SK-N-SH (cell line): ENCODE results near the gene VMAC. TPM values are rescaled to one million over a fixed set of nuclear protein-coding genes. Genes with fewer than 3 reads are reported as not detected.

Source experiments
- CTCF ChIA-PET: fragments of 300-600, 350-600 bp; formaldehyde crosslinking; extraction: SDS; loops from one replicate; lab custom pipeline; 2021; lab: Yijun Ruan, JAX
- POLR2A ChIA-PET: fragments of 350-600 bp; sonication (Branson Sonifier 250); formaldehyde crosslinking; extraction: SDS; loops from one replicate; lab custom pipeline; 2020; ENCODE audit warnings: antibody characterized with exemption, inconsistent platforms; lab: Yijun Ruan, JAX
- DNase-seq: peaks from one replicate; pipeline ENCODE4 v3.0.0; 2012
- H2AFZ ChIP-seq: fragments of 200-600 bp; sonication (generic); 2 replicates; pipeline ENCODE4 v1.8.1; 2016; ENCODE audit warnings: antibody characterized with exemption, mild to moderate bottlenecking, low read depth
- H3F3A ChIP-seq: fragments of 200-600 bp; sonication (generic); replicated peaks from 2 replicates; pipeline ENCODE3; 2016; ENCODE audit warnings: antibody characterized with exemption, mild to moderate bottlenecking; ENCODE audit not compliant: insufficient read depth
- H3K27ac ChIP-seq, 2 experiments: fragments of 200-500 bp in 1 of 2; fragments of 200-600 bp in 1 of 2; sonication (Bioruptor generic) in 1 of 2; sonication (generic), shearing (Covaris generic) in 1 of 2; 2 replicates each; pipeline versions ENCODE4 v1.5.1 to v1.6.1; 2014 to 2016; ENCODE audit warnings: low read depth in 2 of 2, inconsistent platforms in 1 of 2, low read length in 1 of 2, mild to moderate bottlenecking in 1 of 2, mixed read lengths in 1 of 2
- H3K27me3 ChIP-seq: fragments of 200-600 bp; sonication (generic), shearing (Covaris generic); 2 replicates; pipeline ENCODE4 v1.6.1; 2016; ENCODE audit warnings: mixed run types; ENCODE audit not compliant: insufficient read depth
- H3K36me3 ChIP-seq, 2 experiments: fragments of 200-500 bp in 1 of 2; fragments of 200-600 bp in 1 of 2; sonication (Bioruptor generic) in 1 of 2; sonication (generic) in 1 of 2; replicated peaks in 1 of 2; 2 replicates each; pipeline versions ENCODE3 to v1.5.1; 2014 to 2016; ENCODE audit warnings: low read length in 1 of 2, mild to moderate bottlenecking in 1 of 2; ENCODE audit not compliant: insufficient read depth in 2 of 2, control insufficient read depth in 1 of 2
- H3K4me1 ChIP-seq, 2 experiments: fragments of 200-500 bp in 1 of 2; fragments of 200-600 bp in 1 of 2; sonication (Bioruptor generic) in 1 of 2; sonication (generic), shearing (Covaris generic) in 1 of 2; 2 replicates each; pipeline versions ENCODE4 v1.5.1 to v1.6.1; 2014 to 2016; ENCODE audit warnings: low read depth in 1 of 2, low read length in 1 of 2, mixed run types in 1 of 2; ENCODE audit not compliant: insufficient read depth in 2 of 2, control insufficient read depth in 1 of 2
- H3K4me2 ChIP-seq: fragments of 200-600 bp; sonication (generic), shearing (Covaris generic); 2 replicates; pipeline ENCODE4 v1.6.1; 2017; ENCODE audit warnings: mixed run types
- H3K4me3 ChIP-seq, 2 experiments: fragments of 200-500 bp in 1 of 2; fragments of 200-600 bp in 1 of 2; sonication (Bioruptor generic) in 1 of 2; sonication (generic), shearing (Covaris generic) in 1 of 2; 2 replicates each; pipeline versions ENCODE4 v1.5.1 to v1.8.1; 2014 to 2016; ENCODE audit warnings: low read depth in 2 of 2, inconsistent platforms in 1 of 2, low read length in 1 of 2, mild to moderate bottlenecking in 1 of 2, mixed read lengths in 1 of 2, moderate library complexity in 1 of 2
- H3K79me2 ChIP-seq: fragments of 200-600 bp; sonication (generic); 2 replicates; pipeline ENCODE4 v1.8.1; 2017; ENCODE audit warnings: mild to moderate bottlenecking; ENCODE audit not compliant: insufficient read depth
- H3K9ac ChIP-seq: fragments of 200-600 bp; sonication (generic); 2 replicates; pipeline ENCODE4 v1.6.1; 2017; ENCODE audit warnings: mixed run types
- H3K9me2 ChIP-seq: fragments of 200-600 bp; sonication (generic); 2 replicates; pipeline ENCODE4 v1.6.1; 2017; ENCODE audit warnings: mixed run types
- H3K9me3 ChIP-seq: fragments of 200-600 bp; sonication (generic); 2 replicates; pipeline ENCODE4 v1.6.1; 2017; ENCODE audit warnings: mixed run types, mild to moderate bottlenecking, moderate library complexity
- H4K20me1 ChIP-seq: fragments of 200-600 bp; sonication (generic); 2 replicates; pipeline ENCODE4 v1.6.1; 2017; ENCODE audit warnings: mild to moderate bottlenecking, mixed run types; ENCODE audit not compliant: insufficient read depth
- ELF1 ChIP-seq: IDR thresholded peaks from 2 replicates; pipeline ENCODE4 v1.4.0; 2012
- FOSL2 ChIP-seq: IDR thresholded peaks from 2 replicates; pipeline ENCODE4 v1.4.0; 2012; ENCODE audit warnings: low read depth, mild to moderate bottlenecking, moderate library complexity, borderline replicate concordance
- MEF2A ChIP-seq: IDR thresholded peaks from 2 replicates; pipeline ENCODE4 v1.4.0; 2012; ENCODE audit warnings: low read depth, borderline replicate concordance
- MXI1 ChIP-seq: IDR thresholded peaks from 2 replicates; pipeline ENCODE4 v1.6.1; 2012; ENCODE audit warnings: mild to moderate bottlenecking, low read depth, low read length, improper control_type of control experiment
- POLR2AphosphoS5 ChIP-seq: IDR thresholded peaks from 2 replicates; pipeline ENCODE4 v1.6.1; 2012; ENCODE audit warnings: low read depth, low read length
- SIN3A ChIP-seq: IDR thresholded peaks from 2 replicates; pipeline ENCODE4 v1.6.1; 2012; ENCODE audit warnings: low read depth, mild to moderate bottlenecking, low read length, moderate library complexity, borderline replicate concordance
- SMC3 ChIP-seq: IDR thresholded peaks from 2 replicates; pipeline ENCODE4 v1.6.1; 2012; ENCODE audit warnings: low read depth, low read length, improper control_type of control experiment
- TCF12 ChIP-seq: IDR thresholded peaks from 2 replicates; pipeline ENCODE4 v1.4.0; 2012
- TEAD4 ChIP-seq: IDR thresholded peaks from 2 replicates; pipeline ENCODE4 v1.4.0; 2012; ENCODE audit warnings: mild to moderate bottlenecking, borderline replicate concordance; ENCODE audit not compliant: insufficient read depth
- WGBS: methylation state at CpG from one replicate; pipeline ENCODE4 v1.1.6; 2017; ENCODE audit warnings: low lambda C conversion rate; 5-methylcytosine and 5-hydroxymethylcytosine counted together
- polyA plus RNA-seq, 3 experiments: library from polyadenylated mRNA; depleted of rRNA; stranded (reverse); fragments of >200 nt; gene quantifications; 2 replicates each; pipeline ENCODE4 v1.2.3, GENCODE V29; 2012
- TF ChIP-seq, protein P1 (sequence below): IDR thresholded peaks from 2 replicates; pipeline ENCODE4 v1.4.0; 2012; ENCODE audit warnings: low read depth, borderline replicate concordance
- TF ChIP-seq, protein P2 (sequence below): fragments of 150-350 bp; IDR thresholded peaks from 2 replicates; pipeline ENCODE4 v1.6.1; 2016; ENCODE audit warnings: mild to moderate bottlenecking, low read depth, low read length
- TF ChIP-seq, protein P3 (sequence below): IDR thresholded peaks from 2 replicates; pipeline ENCODE4 v1.4.0; 2012; ENCODE audit warnings: low read depth
- TF ChIP-seq, protein P4 (sequence below): IDR thresholded peaks from 2 replicates; pipeline ENCODE4; 2012
- TF ChIP-seq, protein P5 (sequence below): IDR thresholded peaks from 2 replicates; pipeline ENCODE4 v1.4.0; 2012; ENCODE audit warnings: low read depth, borderline replicate concordance

The VMAC gene
- polyA plus RNA-seq, 1 of the 3 experiments (the other 2 are of a cell fraction): 6.5 TPM

DNA sequence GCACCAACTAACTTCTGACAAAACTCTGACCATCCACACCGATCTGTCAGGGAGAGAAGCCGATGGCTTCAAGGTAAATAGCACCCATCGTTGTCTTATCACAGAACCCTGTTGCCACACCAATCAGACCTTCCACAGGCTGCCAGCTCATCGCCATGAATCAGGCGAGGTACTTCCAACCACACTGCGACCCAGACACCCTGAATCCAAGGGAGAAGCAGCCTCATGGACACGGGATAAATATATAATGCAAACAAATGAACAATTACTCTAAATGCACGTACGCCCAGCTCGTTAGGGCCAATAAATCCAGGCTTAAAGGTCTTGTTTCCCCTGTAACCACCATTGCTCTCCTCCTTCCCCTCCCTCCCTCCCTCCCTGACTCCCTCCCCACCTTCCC, 52.5 kb downstream of the VMAC start:
- CTCF ChIA-PET: interaction anchor here (1.8 to 5.3 kb wide), 3 partner anchors 10 to 153 kb away, joined by 7 to 34 read pairs (median 11); no protein-coding TSS in a partner anchor
- H4K20me1 ChIP-seq: peaks cover 98% of the 10 kb centered on the region
- no peak for DNase-seq

DNA sequence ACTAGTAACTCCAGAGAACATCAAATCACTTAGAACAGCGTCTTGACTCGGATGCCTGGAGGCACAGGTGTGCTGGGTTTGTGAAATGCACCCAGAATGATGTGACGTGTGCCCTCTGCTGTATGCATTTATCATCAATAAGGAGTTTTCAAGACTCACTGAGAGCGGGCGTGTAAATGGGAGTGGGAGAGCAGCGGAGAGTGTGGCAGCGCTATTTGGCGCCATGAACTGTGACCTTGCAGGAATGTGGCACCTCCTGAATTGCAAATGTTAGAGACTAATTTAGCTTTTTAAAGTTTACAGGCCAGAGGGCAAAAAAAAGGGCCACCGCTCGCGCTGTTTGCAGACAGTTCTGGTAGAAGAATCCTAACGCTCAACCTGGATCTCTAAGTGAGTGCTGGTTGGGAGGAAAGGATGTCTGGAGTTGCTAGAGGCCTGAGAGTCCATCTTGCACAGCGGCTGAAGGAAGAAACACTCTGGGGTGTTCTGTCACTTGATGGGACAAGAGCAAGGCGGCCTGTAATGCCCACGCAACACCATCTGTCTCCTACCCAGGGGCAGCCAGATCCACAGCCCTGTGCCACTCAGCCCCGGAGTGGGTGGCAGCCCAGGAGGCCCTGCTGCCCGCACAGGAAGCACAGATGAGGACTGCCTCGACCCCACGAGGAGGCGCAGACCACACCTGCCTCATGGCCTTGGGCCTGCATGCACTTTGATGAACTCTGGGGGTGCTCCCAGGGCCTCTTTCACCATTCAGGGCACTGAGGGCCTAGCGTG, 53.6 kb downstream of the VMAC start:
- Histone ChIP-seq H3K4me3 (no peak overlapping the region), H3K4me2 (no peak overlapping the region), H3K36me3 (no peaks in the 10 kb centered on the region), H3K27ac (peak overlapping the region in 1 of 2 experiments; percentile 25; a peak in 1 of 4 replicates), H3K9me2 (no peaks in the 10 kb centered on the region), H4K20me1 (peaks cover 98% of the 10 kb centered on the region), H3K79me2 (peaks cover 99% of the 10 kb centered on the region), H3K9me3 (no peaks in the 10 kb centered on the region), H2AFZ (no peak overlapping the region), H3K4me1 (peaks cover 16 to 84% of the 10 kb centered on the region in 2 experiments), H3K9ac (no peak overlapping the region), H3K27me3 (no peaks in the 10 kb centered on the region), H3F3A (no peaks in the 10 kb centered on the region)
- ChIA-PET CTCF (interaction anchor here (1.8 to 5.3 kb wide), 3 partner anchors 9 to 154 kb away, joined by 7 to 34 read pairs (median 11); no protein-coding TSS in a partner anchor), POLR2A (interaction anchor here (0.7 kb wide), 1 partner anchor 22 kb away, joined by 4 read pairs; no protein-coding TSS in a partner anchor)
- 96% methylated on average over 16 of the region's 21 CpGs for WGBS
- DNase-seq: peak; percentile 19
- TF ChIP-seq, protein P1, sequence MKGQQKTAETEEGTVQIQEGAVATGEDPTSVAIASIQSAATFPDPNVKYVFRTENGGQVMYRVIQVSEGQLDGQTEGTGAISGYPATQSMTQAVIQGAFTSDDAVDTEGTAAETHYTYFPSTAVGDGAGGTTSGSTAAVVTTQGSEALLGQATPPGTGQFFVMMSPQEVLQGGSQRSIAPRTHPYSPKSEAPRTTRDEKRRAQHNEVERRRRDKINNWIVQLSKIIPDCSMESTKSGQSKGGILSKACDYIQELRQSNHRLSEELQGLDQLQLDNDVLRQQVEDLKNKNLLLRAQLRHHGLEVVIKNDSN: no peak
- TF ChIP-seq TCF12 (no peak), ELF1 (no peak), MXI1 (no peak), FOSL2 (no peak), SIN3A (no peak), SMC3 (no peak), MEF2A (no peak), TEAD4 (no peak), POLR2AphosphoS5 (no peak)
- TF ChIP-seq, protein P2, sequence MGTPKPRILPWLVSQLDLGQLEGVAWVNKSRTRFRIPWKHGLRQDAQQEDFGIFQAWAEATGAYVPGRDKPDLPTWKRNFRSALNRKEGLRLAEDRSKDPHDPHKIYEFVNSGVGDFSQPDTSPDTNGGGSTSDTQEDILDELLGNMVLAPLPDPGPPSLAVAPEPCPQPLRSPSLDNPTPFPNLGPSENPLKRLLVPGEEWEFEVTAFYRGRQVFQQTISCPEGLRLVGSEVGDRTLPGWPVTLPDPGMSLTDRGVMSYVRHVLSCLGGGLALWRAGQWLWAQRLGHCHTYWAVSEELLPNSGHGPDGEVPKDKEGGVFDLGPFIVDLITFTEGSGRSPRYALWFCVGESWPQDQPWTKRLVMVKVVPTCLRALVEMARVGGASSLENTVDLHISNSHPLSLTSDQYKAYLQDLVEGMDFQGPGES: no peak
- TF ChIP-seq, protein P3, sequence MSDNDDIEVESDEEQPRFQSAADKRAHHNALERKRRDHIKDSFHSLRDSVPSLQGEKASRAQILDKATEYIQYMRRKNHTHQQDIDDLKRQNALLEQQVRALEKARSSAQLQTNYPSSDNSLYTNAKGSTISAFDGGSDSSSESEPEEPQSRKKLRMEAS: no peak
- TF ChIP-seq, protein P4, sequence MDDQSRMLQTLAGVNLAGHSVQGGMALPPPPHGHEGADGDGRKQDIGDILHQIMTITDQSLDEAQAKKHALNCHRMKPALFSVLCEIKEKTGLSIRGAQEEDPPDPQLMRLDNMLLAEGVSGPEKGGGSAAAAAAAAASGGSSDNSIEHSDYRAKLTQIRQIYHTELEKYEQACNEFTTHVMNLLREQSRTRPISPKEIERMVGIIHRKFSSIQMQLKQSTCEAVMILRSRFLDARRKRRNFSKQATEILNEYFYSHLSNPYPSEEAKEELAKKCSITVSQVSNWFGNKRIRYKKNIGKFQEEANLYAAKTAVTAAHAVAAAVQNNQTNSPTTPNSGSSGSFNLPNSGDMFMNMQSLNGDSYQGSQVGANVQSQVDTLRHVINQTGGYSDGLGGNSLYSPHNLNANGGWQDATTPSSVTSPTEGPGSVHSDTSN: no peak

More for the DNA sequence above, 52.5 kb downstream of the VMAC start:
- Histone ChIP-seq H3K9ac (no peak overlapping the region), H3K9me3 (no peaks in the 10 kb centered on the region), H3K4me2 (no peak overlapping the region), H3K9me2 (no peaks in the 10 kb centered on the region), H3K4me1 (peaks cover 27 to 88% of the 10 kb centered on the region in 2 experiments), H3K27me3 (no peaks in the 10 kb centered on the region), H3F3A (no peaks in the 10 kb centered on the region), H3K27ac (no peak overlapping the region; a peak in 1 of 4 replicates), H3K79me2 (peaks cover 99% of the 10 kb centered on the region), H2AFZ (no peak overlapping the region), H3K4me3 (no peak overlapping the region), H3K36me3 (no peaks in the 10 kb centered on the region)
- POLR2A ChIA-PET: no interaction called here
- no peak for TF ChIP-seq MXI1
- TF ChIP-seq, protein P5, sequence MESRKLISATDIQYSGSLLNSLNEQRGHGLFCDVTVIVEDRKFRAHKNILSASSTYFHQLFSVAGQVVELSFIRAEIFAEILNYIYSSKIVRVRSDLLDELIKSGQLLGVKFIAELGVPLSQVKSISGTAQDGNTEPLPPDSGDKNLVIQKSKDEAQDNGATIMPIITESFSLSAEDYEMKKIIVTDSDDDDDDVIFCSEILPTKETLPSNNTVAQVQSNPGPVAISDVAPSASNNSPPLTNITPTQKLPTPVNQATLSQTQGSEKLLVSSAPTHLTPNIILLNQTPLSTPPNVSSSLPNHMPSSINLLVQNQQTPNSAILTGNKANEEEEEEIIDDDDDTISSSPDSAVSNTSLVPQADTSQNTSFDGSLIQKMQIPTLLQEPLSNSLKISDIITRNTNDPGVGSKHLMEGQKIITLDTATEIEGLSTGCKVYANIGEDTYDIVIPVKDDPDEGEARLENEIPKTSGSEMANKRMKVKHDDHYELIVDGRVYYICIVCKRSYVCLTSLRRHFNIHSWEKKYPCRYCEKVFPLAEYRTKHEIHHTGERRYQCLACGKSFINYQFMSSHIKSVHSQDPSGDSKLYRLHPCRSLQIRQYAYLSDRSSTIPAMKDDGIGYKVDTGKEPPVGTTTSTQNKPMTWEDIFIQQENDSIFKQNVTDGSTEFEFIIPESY: no peak
- TF ChIP-seq, protein P3: no peak
- WGBS: 80% methylated on average over 10 of the region's 10 CpGs
